Measurements from ENCODE around the gene LAD1. TPM values are rescaled to one million over a fixed set of nuclear protein-coding genes. Genes with fewer than 3 reads are reported as not detected.

Gene LAD1
- total RNA-seq, 1 experiment from 2014 or later = 0.10 TPM

- Histone ChIP-seq H3K27me3 (ENCODE audit: control insufficient read depth, insufficient read depth, low read length) (peaks cover 8% of the 10 kb centered on the region), H3K36me3 (ENCODE audit: control insufficient read depth, insufficient read depth, low read length) (no peaks in the 10 kb centered on the region), H3K9me3 (ENCODE audit: control insufficient read depth, insufficient read depth, low read depth, low read length) (no peaks in the 10 kb centered on the region), H3K4me3 (ENCODE audit: low read depth in 2 of 2, low read length in 2 of 2) (no peak overlapping the region), H3K4me1 (ENCODE audit: control insufficient read depth, insufficient read depth, low read length) (no peaks in the 10 kb centered on the region), H3K27ac (ENCODE audit: low read length) (no peak overlapping the region)
- TF ChIP-seq TCF7L2 (IDR thresholded peaks at IDR 0.05; ENCODE audit: low read depth, low read length) (no peak), CTCF (IDR thresholded peaks at IDR 0.05) (no peak), REST (IDR thresholded peaks at IDR 0.05; ENCODE audit: insufficient read depth in 1 of 2, low read depth in 2 of 2, low read length in 1 of 2) (no peak), SIN3A (IDR thresholded peaks at IDR 0.05; ENCODE audit: borderline replicate concordance, insufficient read depth, low read depth, low read length) (no peak), POLR2AphosphoS5 (IDR thresholded peaks at IDR 0.05; ENCODE audit: low read depth, low read length) (no peak)
- DNase-seq (ENCODE audit: low read depth, low spot score) = no peak
- intact Hi-C loops (cut with micrococcal nuclease; ENCODE audit: unreplicated experiment) (no loop called here), in situ Hi-C loops (cut with HindIII; ENCODE audit: low pct_unique_long_range_greater_than_20kb, low sequenced_read_pairs) (no loop called here)
- ChIA-PET CTCF (no interaction called here), POLR2A (no interaction called here)
- ATAC-seq = no peak
- BruUV-seq (replicated peaks) = no TSS peak
Observed at GRCh38 chr1:201411292-201411691, 12.2 kb upstream of the LAD1 start.

- TF ChIP-seq SIN3A (IDR thresholded peaks at IDR 0.05; ENCODE audit: borderline replicate concordance, insufficient read depth, low read depth, low read length) = no peak
- Histone ChIP-seq H3K9me3 (ENCODE audit: control insufficient read depth, insufficient read depth, low read depth, low read length) (no peaks in the 10 kb centered on the region), H3K4me3 (ENCODE audit: low read depth in 2 of 2, low read length in 2 of 2) (no peak overlapping the region), H3K27me3 (ENCODE audit: control insufficient read depth, insufficient read depth, low read length) (peaks cover 3% of the 10 kb centered on the region; the same call in 1 of the 2 replicates), H3K4me1 (ENCODE audit: control insufficient read depth, insufficient read depth, low read length) (no peaks in the 10 kb centered on the region), H3K36me3 (ENCODE audit: control insufficient read depth, insufficient read depth, low read length) (no peaks in the 10 kb centered on the region), H3K27ac (ENCODE audit: low read length) (no peak overlapping the region)
- DNase-seq (ENCODE audit: low read depth, low spot score) = no peak
- ChIA-PET POLR2A (interaction anchor here (0.6 kb wide), 1 partner anchor 62 kb away, joined by 4 read pairs; no protein-coding TSS in a partner anchor), CTCF (interaction anchor here (0.5 to 1.7 kb wide), 4 partner anchors 8 to 768 kb away, joined by 3 to 9 read pairs (median 6); no protein-coding TSS in a partner anchor)
- no peak for ATAC-seq
- in situ Hi-C loops (cut with HindIII; ENCODE audit: low pct_unique_long_range_greater_than_20kb, low sequenced_read_pairs) = no loop called here
- intact Hi-C loops (cut with micrococcal nuclease; ENCODE audit: unreplicated experiment) = no loop called here
- no TSS peak for BruUV-seq (replicated peaks)
Observed at GRCh38 chr1:201409440-201409839, 10.3 kb upstream of the LAD1 start.

GRCh38 chr1:201408834-201409200, 9.7 kb upstream of the LAD1 start:
- POLR2A ChIA-PET = no interaction called here
- ATAC-seq (no peak), DNase-seq (ENCODE audit: low read depth, low spot score) (no peak)
- Histone ChIP-seq H3K9me3 (ENCODE audit: control insufficient read depth, insufficient read depth, low read depth, low read length) (no peaks in the 10 kb centered on the region), H3K27me3 (ENCODE audit: control insufficient read depth, insufficient read depth, low read length) (peaks cover 3% of the 10 kb centered on the region; the same call in 1 of the 2 replicates), H3K4me3 (ENCODE audit: low read depth in 2 of 2, low read length in 2 of 2) (no peak overlapping the region), H3K36me3 (ENCODE audit: control insufficient read depth, insufficient read depth, low read length) (no peaks in the 10 kb centered on the region), H3K4me1 (ENCODE audit: control insufficient read depth, insufficient read depth, low read length) (no peaks in the 10 kb centered on the region), H3K27ac (ENCODE audit: low read length) (no peak overlapping the region)
- TF ChIP-seq POLR2AphosphoS5 (IDR thresholded peaks at IDR 0.05; ENCODE audit: low read depth, low read length) (no peak), REST (IDR thresholded peaks at IDR 0.05; ENCODE audit: insufficient read depth in 1 of 2, low read depth in 2 of 2, low read length in 1 of 2) (no peak), SIN3A (IDR thresholded peaks at IDR 0.05; ENCODE audit: borderline replicate concordance, insufficient read depth, low read depth, low read length) (no peak), TCF7L2 (IDR thresholded peaks at IDR 0.05; ENCODE audit: low read depth, low read length) (no peak), CTCF (IDR thresholded peaks at IDR 0.05) (no peak)
- in situ Hi-C loops (cut with HindIII; ENCODE audit: low pct_unique_long_range_greater_than_20kb, low sequenced_read_pairs) = no loop called here
- no TSS peak for BruUV-seq (replicated peaks)
- CTCF ChIA-PET = interaction anchor here (0.6 to 1.7 kb wide), 3 partner anchors 8 to 104 kb away, joined by 3 to 9 read pairs (median 3); no protein-coding TSS in a partner anchor
- intact Hi-C loops (cut with micrococcal nuclease; ENCODE audit: unreplicated experiment) = no loop called here
